C4-2B (cell line): Measurements from ENCODE around the gene UNC50.

Experiments used
- H3K27ac ChIP-seq: fragments of 450-650 bp; 2 replicates; pipeline ENCODE4 v1.5.1; 2017
- CTCF ChIP-seq: fragments of 450-650 bp; conservative IDR thresholded peaks from 2 replicates; pipeline ENCODE4 v1.5.1; 2017; ENCODE audit warnings: mild to moderate bottlenecking
- ZFX ChIP-seq: fragments of 450-650 bp; IDR thresholded peaks from 2 replicates; pipeline ENCODE4 v1.6.1; 2017

UNC50 gene

DNA sequence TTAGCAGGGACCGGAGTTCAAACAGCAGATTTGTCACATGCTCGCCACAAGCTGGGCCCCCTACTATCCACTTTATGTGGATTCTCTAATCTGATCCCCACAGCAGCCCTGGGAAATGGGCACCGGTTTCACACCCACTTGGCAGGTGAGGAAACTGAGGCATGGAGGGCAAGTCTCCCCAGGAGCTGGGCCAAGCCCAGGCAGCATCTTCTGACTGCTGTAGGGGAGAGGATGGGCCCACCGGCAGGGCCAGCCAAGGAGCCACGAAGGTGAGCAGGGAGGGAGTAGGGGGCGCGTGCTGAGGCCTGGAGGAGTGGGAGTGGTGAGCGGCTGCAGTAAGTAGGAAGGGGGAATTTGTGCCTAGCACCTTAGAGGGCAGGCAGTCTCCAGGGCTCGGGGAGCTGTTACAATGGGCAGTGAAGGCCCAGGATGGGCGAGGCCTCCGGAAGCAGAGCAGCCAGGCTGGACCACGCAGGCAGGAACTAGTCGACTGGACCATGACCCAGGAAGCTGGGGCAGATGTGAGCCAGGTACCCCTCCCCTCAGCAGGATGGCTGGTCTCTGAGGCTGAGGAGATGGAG is 37.2 kb upstream of the UNC50 start:
- no peak for TF ChIP-seq CTCF
- TF ChIP-seq ZFX: no peak
- no peak overlapping the region for H3K27ac ChIP-seq

GRCh38 chr2:98571796-98572195 is 36.6 kb upstream of the UNC50 start:
- no peak for TF ChIP-seq ZFX
- TF ChIP-seq CTCF: no peak
- no peak overlapping the region for H3K27ac ChIP-seq

DNA sequence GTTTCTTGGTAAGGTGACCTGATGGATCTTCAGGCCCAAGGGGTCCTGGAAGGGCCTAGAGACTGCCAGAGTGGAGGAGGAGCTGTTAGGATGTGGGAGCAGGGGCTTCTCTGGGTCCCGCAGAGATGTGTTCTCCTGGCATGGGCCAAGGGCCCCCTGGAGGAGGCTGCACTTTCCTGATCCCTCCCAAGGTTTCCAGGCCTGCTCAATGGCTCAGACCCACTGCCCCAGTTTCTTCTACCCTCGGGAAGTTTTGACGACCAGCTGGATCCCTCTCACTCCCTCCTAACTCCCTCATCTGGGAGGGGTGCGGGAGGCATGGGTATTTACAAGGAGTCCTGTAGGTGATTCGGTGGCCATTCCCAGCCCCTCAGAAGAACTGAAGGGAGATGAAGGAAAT is 36.2 kb upstream of the UNC50 start:
- H3K27ac ChIP-seq: no peak overlapping the region
- TF ChIP-seq CTCF (no peak), ZFX (no peak)

DNA sequence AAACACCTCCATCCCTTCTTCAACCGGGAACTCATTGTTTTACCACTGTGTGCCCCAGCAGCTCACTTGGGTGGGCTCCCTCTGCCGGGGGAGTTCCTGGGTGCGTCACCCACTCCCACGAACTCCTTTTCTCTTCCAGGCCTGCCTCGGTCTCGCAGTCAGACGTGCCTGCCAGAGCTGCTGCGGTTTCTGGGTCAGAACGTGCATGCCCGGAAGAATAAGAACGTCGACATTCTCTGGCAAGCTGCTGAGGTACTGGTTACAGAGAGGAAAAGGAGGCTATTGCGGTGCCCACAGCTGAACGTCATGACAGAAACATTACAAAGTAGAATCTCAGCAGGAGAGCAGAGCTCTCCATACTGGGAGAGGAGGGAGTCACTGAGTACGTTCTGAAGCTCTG is 35.7 kb upstream of the UNC50 start:
- no peak overlapping the region for H3K27ac ChIP-seq
- TF ChIP-seq CTCF: no peak
- no peak for TF ChIP-seq ZFX

DNA sequence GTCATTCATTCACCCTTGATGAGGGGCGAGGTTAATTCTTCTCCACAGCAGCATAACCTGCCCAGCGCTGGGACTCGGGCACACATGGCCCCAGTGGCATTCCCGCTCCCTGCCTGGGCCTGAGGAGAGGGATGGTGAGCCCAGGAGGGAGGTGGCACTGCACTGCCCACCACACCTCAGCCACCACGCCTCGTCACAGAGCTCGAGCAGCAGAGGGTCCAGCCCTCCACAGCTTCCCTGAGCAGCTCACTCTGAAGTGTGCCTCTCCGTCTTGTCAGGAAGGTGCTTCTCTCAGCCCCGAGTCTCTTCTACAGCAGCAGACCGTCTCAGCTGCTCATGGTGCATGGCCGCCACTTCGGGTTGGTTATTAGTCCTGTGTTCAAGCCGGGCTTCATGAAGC is 35.0 kb upstream of the UNC50 start:
- TF ChIP-seq ZFX (no peak), CTCF (no peak)

GRCh38 chr2:98576666-98577312 is 31.6 kb upstream of the UNC50 start:
- H3K27ac ChIP-seq: no peak overlapping the region
- TF ChIP-seq ZFX (no peak), CTCF (no peak)

More for the DNA sequence above, 35.0 kb upstream of the UNC50 start:
- no peak overlapping the region for H3K27ac ChIP-seq

- no peak; the same call in 1 of the 2 replicates for TF ChIP-seq CTCF
- TF ChIP-seq ZFX: no peak
- H3K27ac ChIP-seq: no peak overlapping the region
Measured at GRCh38 chr2:98577313-98577712, 31.1 kb upstream of the UNC50 start.
